HPDE6-E6E7 (cell line): ENCODE measurements around the gene EDC4.
"Not testable (repeated sequence)": the region's sequence is repeated elsewhere in the genome, so short reads cannot be mapped to it uniquely, and the experiment has no call there.

ENCODE experiments used
- DNase-seq: peaks from one replicate; pipeline ENCODE4 v3.0.0; 2011; ENCODE audit warnings: missing footprints; ENCODE audit errors: extremely low spot score

Gene EDC4

GRCh38 chr16:67847064-67847861 lies 25.6 kb upstream of the EDC4 start, which contains the start of gene CENPT:
CENPT (minus strand) TSS chr16:67847693; CDS start chr16:67833859, 13,834 bp downstream.
- peak; percentile 83 for DNase-seq

GRCh38 chr16:67848118-67848517 lies 24.7 kb upstream of the EDC4 start:
- no peak for DNase-seq

GRCh38 chr16:67853670-67854069 lies 19.2 kb upstream of the EDC4 start:
- no peak for DNase-seq

GRCh38 chr16:67855789-67856188 lies 17.1 kb upstream of the EDC4 start:
- DNase-seq: no peak

GRCh38 chr16:67856927-67857546 lies 15.8 kb upstream of the EDC4 start:
- DNase-seq: no peak

- peak; percentile 99 for DNase-seq
Observed at GRCh38 chr16:67857547-67858233, 15.2 kb upstream of the EDC4 start.

GRCh38 chr16:67858500-67858899 lies 14.4 kb upstream of the EDC4 start:
- no peak for DNase-seq

GRCh38 chr16:67860589-67861398 lies 12.1 kb upstream of the EDC4 start:
- DNase-seq: no peak

GRCh38 chr16:67861877-67862276 lies 11.0 kb upstream of the EDC4 start:
- no peak for DNase-seq

GRCh38 chr16:67862623-67863583 lies 9.9 kb upstream of the EDC4 start:
- DNase-seq: no peak

- not testable (repeated sequence) for DNase-seq
Observed at GRCh38 chr16:67864044-67864443, 8.8 kb upstream of the EDC4 start.

GRCh38 chr16:67864594-67864993 lies 8.3 kb upstream of the EDC4 start:
- no peak for DNase-seq

GRCh38 chr16:67865318-67865717 lies 7.5 kb upstream of the EDC4 start:
- DNase-seq: no peak

GRCh38 chr16:67868290-67868689 lies 4.6 kb upstream of the EDC4 start:
- no peak for DNase-seq

GRCh38 chr16:67869653-67870052 lies 3.2 kb upstream of the EDC4 start:
- no peak for DNase-seq

- DNase-seq: no peak
Observed at GRCh38 chr16:67871256-67871655, 1.6 kb upstream of the EDC4 start.

- DNase-seq: no peak
Observed at GRCh38 chr16:67872131-67872630, 671 bp upstream of the EDC4 start.

GRCh38 chr16:67873435-67874370 lies 851 bp downstream of the EDC4 start:
- DNase-seq: no peak

- DNase-seq: no peak
Observed at GRCh38 chr16:67874372-67874771, 1.5 kb downstream of the EDC4 start.
